ENCODE results near the gene BEAN1. TPM values are rescaled to one million over a fixed set of nuclear protein-coding genes. Genes with fewer than 3 reads are reported as not detected.

The BEAN1 gene
- total RNA-seq, 1 experiment from 2014 or later, result 0.61 TPM

DNA sequence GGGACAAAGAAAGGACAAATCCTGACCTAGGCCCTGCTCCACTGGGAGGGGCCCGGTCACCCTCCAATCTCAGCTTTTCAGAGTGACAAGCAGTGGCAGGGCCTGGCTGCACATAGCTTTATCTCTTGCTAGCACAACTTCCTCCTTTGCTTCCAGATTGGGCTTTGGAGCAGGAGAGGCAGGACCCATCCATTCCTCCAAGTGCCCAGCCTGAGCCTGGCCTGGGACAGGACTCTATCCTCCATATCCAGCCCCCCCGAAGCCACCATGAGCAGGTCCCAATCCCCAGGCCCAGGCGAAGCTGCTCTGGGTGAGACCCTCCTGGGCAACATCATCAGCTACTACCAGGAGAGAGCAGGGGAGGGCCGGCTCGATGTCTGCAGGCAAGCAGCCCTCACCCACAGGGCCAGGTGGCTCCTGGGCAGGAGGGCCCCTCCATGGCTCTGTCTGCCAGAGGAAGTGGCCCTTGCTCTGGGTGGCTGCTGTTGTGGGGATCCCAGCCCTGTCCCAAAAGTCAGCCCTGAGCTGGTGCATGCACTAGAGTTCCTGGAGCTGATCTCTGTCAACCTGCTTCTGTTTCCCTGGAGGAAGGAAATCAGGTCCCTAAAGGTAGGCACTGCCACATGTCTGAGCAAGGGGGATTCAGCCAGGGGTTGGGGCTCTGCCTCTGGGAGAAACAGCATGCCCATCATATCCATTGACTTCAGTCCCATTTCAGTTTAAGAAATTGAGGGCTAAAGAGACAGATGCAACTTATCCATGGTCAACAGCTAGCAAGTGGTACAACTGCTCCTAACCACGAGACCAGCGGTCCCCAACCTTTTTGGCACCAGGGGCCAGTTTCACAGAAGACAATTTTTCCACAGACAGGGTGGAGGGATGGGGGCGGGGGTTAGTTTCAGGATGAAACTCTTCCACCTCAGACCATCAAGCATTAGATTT lies 64.0 kb downstream of the BEAN1 start:
- Histone ChIP-seq H3K4me1 (ENCODE audit: control insufficient read depth in 1 of 2, insufficient read depth in 2 of 2, low read length in 2 of 2) (no peaks in the 10 kb centered on the region), H3K9me2 (ENCODE audit: insufficient read depth) (no peaks in the 10 kb centered on the region), H3K4me2 (ENCODE audit: low read length) (no peak overlapping the region), H4K20me1 (ENCODE audit: insufficient read depth) (no peaks in the 10 kb centered on the region), H3K9me3 (ENCODE audit: control insufficient read depth in 1 of 2, insufficient read depth in 1 of 2, low read depth in 1 of 2, low read length in 2 of 2) (no peaks in the 10 kb centered on the region), H3K79me2 (ENCODE audit: insufficient read depth, low read length) (no peaks in the 10 kb centered on the region), H3K4me3 (replicated peaks in 1 of 2; ENCODE audit: low read depth in 1 of 2, low read length in 2 of 2) (no peak overlapping the region), H3K36me3 (ENCODE audit: control insufficient read depth in 1 of 2, insufficient read depth in 2 of 2, low read length in 2 of 2) (no peaks in the 10 kb centered on the region), H3K27me3 (ENCODE audit: insufficient read depth, low read length) (no peaks in the 10 kb centered on the region), H3K27ac (ENCODE audit: low read depth, low read length) (no peak overlapping the region), H3K9ac (ENCODE audit: low read length) (no peak overlapping the region), H2AFZ (ENCODE audit: low read depth, low read length, poor library complexity, severe bottlenecking) (no peak overlapping the region)
- TF ChIP-seq SIN3A (IDR thresholded peaks at IDR 0.05; ENCODE audit: low read depth), result no peak
- no TSS peak for BruUV-seq (replicated peaks)
- CTCF ChIA-PET, result no interaction called here
- ATAC-seq (no peak), DNase-seq (ENCODE audit: low read depth, low spot score) (no peak)
- RAD21 ChIA-PET (ENCODE audit: low non-redundant PET in 1 of 2, low total read pairs in 2 of 2, uncharacterized antibody in 2 of 2, unreplicated experiment in 2 of 2), result no interaction called here
- intact Hi-C loops (cut with micrococcal nuclease), result no loop called here
- POLR2A ChIA-PET, result no interaction called here

DNA sequence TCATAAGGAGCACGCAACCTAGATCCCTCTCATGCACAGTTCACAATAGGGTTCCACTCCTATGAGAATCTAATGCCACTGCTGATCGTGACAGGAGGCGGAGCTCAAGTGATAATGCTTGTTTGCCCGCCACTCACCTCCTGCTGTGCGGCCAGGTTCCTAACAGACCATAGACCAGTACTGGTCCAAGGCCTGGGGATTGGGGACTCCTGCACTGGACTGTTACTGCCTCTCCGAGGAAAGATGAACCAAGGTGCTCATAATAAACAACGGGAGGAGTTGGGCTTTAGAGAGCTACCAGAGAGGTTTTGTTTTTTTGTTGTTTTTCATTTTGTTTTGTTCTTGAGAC lies 64.6 kb downstream of the BEAN1 start:
- no peaks in the 10 kb centered on the region for H4K20me1 ChIP-seq (ENCODE audit: insufficient read depth)
- TF ChIP-seq FOSL1 (IDR thresholded peaks at IDR 0.05; ENCODE audit: low read depth), result no peak
- no peak for TF ChIP-seq TCF7L2 (IDR thresholded peaks at IDR 0.05; ENCODE audit: borderline replicate concordance, extremely low read depth, insufficient read depth, insufficient read length)
- TF ChIP-seq, protein P1, sequence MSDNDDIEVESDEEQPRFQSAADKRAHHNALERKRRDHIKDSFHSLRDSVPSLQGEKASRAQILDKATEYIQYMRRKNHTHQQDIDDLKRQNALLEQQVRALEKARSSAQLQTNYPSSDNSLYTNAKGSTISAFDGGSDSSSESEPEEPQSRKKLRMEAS (IDR thresholded peaks at IDR 0.05), result no peak
- no peak for TF ChIP-seq POLR2AphosphoS5 (IDR thresholded peaks at IDR 0.05; ENCODE audit: low read depth, low read length)
- TF ChIP-seq CEBPB (IDR thresholded peaks at IDR 0.05; ENCODE audit: low read depth), result no peak
- TF ChIP-seq RAD21 (IDR thresholded peaks at IDR 0.05; ENCODE audit: low read depth), result no peak
- TF ChIP-seq POLR2A (IDR thresholded peaks at IDR 0.05; ENCODE audit: borderline replicate concordance, extremely low read depth, insufficient read depth, insufficient read length), result no peak
- no peak for TF ChIP-seq ELF1 (IDR thresholded peaks at IDR 0.05; ENCODE audit: borderline replicate concordance, low read depth)
- no peak for TF ChIP-seq EZH2phosphoT487 (IDR thresholded peaks at IDR 0.05; ENCODE audit: borderline replicate concordance)
- TF ChIP-seq ZNF274 (IDR thresholded peaks at IDR 0.05; ENCODE audit: low read depth, low read length), result no peak
- no peak for TF ChIP-seq CBX3 (IDR thresholded peaks at IDR 0.05; ENCODE audit: low read depth)
- TF ChIP-seq, protein P2, sequence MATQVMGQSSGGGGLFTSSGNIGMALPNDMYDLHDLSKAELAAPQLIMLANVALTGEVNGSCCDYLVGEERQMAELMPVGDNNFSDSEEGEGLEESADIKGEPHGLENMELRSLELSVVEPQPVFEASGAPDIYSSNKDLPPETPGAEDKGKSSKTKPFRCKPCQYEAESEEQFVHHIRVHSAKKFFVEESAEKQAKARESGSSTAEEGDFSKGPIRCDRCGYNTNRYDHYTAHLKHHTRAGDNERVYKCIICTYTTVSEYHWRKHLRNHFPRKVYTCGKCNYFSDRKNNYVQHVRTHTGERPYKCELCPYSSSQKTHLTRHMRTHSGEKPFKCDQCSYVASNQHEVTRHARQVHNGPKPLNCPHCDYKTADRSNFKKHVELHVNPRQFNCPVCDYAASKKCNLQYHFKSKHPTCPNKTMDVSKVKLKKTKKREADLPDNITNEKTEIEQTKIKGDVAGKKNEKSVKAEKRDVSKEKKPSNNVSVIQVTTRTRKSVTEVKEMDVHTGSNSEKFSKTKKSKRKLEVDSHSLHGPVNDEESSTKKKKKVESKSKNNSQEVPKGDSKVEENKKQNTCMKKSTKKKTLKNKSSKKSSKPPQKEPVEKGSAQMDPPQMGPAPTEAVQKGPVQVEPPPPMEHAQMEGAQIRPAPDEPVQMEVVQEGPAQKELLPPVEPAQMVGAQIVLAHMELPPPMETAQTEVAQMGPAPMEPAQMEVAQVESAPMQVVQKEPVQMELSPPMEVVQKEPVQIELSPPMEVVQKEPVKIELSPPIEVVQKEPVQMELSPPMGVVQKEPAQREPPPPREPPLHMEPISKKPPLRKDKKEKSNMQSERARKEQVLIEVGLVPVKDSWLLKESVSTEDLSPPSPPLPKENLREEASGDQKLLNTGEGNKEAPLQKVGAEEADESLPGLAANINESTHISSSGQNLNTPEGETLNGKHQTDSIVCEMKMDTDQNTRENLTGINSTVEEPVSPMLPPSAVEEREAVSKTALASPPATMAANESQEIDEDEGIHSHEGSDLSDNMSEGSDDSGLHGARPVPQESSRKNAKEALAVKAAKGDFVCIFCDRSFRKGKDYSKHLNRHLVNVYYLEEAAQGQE (IDR thresholded peaks at IDR 0.05; ENCODE audit: low read depth), result no peak
- TF ChIP-seq SP1 (IDR thresholded peaks at IDR 0.05; ENCODE audit: low read depth), result no peak
- TF ChIP-seq, protein P3, sequence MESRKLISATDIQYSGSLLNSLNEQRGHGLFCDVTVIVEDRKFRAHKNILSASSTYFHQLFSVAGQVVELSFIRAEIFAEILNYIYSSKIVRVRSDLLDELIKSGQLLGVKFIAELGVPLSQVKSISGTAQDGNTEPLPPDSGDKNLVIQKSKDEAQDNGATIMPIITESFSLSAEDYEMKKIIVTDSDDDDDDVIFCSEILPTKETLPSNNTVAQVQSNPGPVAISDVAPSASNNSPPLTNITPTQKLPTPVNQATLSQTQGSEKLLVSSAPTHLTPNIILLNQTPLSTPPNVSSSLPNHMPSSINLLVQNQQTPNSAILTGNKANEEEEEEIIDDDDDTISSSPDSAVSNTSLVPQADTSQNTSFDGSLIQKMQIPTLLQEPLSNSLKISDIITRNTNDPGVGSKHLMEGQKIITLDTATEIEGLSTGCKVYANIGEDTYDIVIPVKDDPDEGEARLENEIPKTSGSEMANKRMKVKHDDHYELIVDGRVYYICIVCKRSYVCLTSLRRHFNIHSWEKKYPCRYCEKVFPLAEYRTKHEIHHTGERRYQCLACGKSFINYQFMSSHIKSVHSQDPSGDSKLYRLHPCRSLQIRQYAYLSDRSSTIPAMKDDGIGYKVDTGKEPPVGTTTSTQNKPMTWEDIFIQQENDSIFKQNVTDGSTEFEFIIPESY (IDR thresholded peaks at IDR 0.05; ENCODE audit: extremely low read depth, insufficient replicate concordance, low read length), result no peak

More for the DNA sequence above, 64.6 kb downstream of the BEAN1 start:
- H3K4me2 ChIP-seq (ENCODE audit: low read length), result no peak overlapping the region
- no peak overlapping the region for H3K27ac ChIP-seq (ENCODE audit: low read depth, low read length)
- CTCF ChIA-PET, result no interaction called here
- H3K36me3 ChIP-seq (ENCODE audit: control insufficient read depth in 1 of 2, insufficient read depth in 2 of 2, low read length in 2 of 2), result no peaks in the 10 kb centered on the region
- H3K9me2 ChIP-seq (ENCODE audit: insufficient read depth), result no peaks in the 10 kb centered on the region
- RAD21 ChIA-PET (ENCODE audit: low non-redundant PET in 1 of 2, low total read pairs in 2 of 2, uncharacterized antibody in 2 of 2, unreplicated experiment in 2 of 2), result no interaction called here
- H3K9me3 ChIP-seq (ENCODE audit: control insufficient read depth in 1 of 2, insufficient read depth in 1 of 2, low read depth in 1 of 2, low read length in 2 of 2), result no peaks in the 10 kb centered on the region
- no peaks in the 10 kb centered on the region for H3K27me3 ChIP-seq (ENCODE audit: insufficient read depth, low read length)
- H3K79me2 ChIP-seq (ENCODE audit: insufficient read depth, low read length), result no peaks in the 10 kb centered on the region
- POLR2A ChIA-PET, result no interaction called here
- H2AFZ ChIP-seq (ENCODE audit: low read depth, low read length, poor library complexity, severe bottlenecking), result no peak overlapping the region
- DNase-seq (ENCODE audit: low read depth, low spot score), result no peak
- H3K4me3 ChIP-seq (replicated peaks in 1 of 2; ENCODE audit: low read depth in 1 of 2, low read length in 2 of 2), result no peak overlapping the region
- no peak for ATAC-seq
- intact Hi-C loops (cut with micrococcal nuclease), result no loop called here
- no peaks in the 10 kb centered on the region for H3K4me1 ChIP-seq (ENCODE audit: control insufficient read depth in 1 of 2, insufficient read depth in 2 of 2, low read length in 2 of 2)
- BruUV-seq (replicated peaks), result no TSS peak
- H3K9ac ChIP-seq (ENCODE audit: low read length), result no peak overlapping the region

Measured in HCT116 (cell line).